Epithelial cell of esophagus (primary cell): ENCODE measurements around the gene RBP2.
A peak's percentile ranks its signal among the peaks of the same experiment; 100 is the strongest.

Experiments
- DNase-seq: peaks from one replicate; pipeline ENCODE4 v3.0.0; 2010; ENCODE audit warnings: low read depth
- H3K4me3 ChIP-seq: 2 replicates; pipeline ENCODE4 v1.5.1; 2011; ENCODE audit warnings: mild to moderate bottlenecking, low read length, control low read depth
- CTCF ChIP-seq: IDR thresholded peaks from 2 replicates; pipeline ENCODE4 v1.5.1; 2011; ENCODE audit warnings: low read depth, mild to moderate bottlenecking, low read length, control low read depth, inconsistent platforms; ENCODE audit not compliant: insufficient read depth; ENCODE audit errors: missing control alignments

Gene RBP2

GRCh38 chr3:139506766-139507165, 30.4 kb upstream of the RBP2 start:
- TF ChIP-seq CTCF = peak; percentile 19
- no peak overlapping the region for H3K4me3 ChIP-seq
- peak; percentile 13 for DNase-seq

- DNase-seq = no peak
- TF ChIP-seq CTCF = no peak
- no peak overlapping the region for H3K4me3 ChIP-seq
Observed at GRCh38 chr3:139505829-139506386, 29.6 kb upstream of the RBP2 start.

GRCh38 chr3:139499536-139499935, 23.2 kb upstream of the RBP2 start:
- no peak for DNase-seq
- H3K4me3 ChIP-seq = no peak overlapping the region
- TF ChIP-seq CTCF = no peak

- DNase-seq = no peak
- TF ChIP-seq CTCF = no peak
- no peak overlapping the region for H3K4me3 ChIP-seq
Observed at GRCh38 chr3:139493826-139494385, 17.6 kb upstream of the RBP2 start.

- H3K4me3 ChIP-seq = no peak overlapping the region
- no peak for TF ChIP-seq CTCF
- no peak for DNase-seq
Observed at GRCh38 chr3:139491966-139492365, 15.7 kb upstream of the RBP2 start.

GRCh38 chr3:139491027-139491700, 14.8 kb upstream of the RBP2 start:
- no peak for TF ChIP-seq CTCF
- H3K4me3 ChIP-seq = no peak overlapping the region
- peak; percentile 56 for DNase-seq
